Endometrium (tissue), 2 donors: ENCODE results near the gene ACER3.
"Not testable (repeated sequence)": the region's sequence is repeated elsewhere in the genome, so short reads cannot be mapped to it uniquely, and the experiment has no call there.

Experiments used
- FAIRE-seq: peaks from 2 replicates; lab custom pipeline; 2012; peaks lifted over from hg19 to GRCh38; lab: Jason Lieb, UNC
- donor health status: control.
- donor health status: control.

The ACER3 gene

DNA sequence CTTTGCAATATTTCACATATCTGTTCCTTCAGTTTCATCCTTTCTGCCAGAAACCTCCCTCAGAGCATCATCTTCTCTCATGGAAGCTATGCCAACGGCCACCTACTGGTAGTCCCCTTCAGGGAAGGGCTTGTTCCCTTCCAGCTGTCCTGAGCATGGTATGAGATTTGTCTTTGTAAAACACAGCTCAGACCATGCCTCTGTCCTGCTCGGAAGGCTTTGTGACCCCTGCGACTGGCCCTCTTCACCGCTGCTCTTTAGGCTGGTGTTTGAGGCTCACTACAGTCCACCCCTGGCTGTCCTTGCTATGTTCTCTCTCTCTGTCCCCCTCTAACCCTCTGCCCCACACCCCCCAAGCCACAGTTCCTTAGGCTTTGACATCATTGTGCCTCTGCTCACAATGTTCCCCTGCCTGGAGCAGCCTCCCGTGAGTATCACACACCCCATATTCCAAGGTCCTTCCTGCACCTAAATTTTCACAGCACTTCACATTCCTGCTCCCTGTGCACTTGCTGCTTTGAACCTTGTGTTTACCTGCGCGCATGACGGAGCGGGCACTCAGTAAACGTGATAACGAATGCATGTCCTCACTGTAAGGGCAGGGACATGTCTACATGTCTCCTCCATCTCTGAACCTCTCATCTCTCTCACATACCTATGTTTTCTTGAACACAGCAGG is 24.0 kb upstream of the ACER3 start:
- no peak for FAIRE-seq

DNA sequence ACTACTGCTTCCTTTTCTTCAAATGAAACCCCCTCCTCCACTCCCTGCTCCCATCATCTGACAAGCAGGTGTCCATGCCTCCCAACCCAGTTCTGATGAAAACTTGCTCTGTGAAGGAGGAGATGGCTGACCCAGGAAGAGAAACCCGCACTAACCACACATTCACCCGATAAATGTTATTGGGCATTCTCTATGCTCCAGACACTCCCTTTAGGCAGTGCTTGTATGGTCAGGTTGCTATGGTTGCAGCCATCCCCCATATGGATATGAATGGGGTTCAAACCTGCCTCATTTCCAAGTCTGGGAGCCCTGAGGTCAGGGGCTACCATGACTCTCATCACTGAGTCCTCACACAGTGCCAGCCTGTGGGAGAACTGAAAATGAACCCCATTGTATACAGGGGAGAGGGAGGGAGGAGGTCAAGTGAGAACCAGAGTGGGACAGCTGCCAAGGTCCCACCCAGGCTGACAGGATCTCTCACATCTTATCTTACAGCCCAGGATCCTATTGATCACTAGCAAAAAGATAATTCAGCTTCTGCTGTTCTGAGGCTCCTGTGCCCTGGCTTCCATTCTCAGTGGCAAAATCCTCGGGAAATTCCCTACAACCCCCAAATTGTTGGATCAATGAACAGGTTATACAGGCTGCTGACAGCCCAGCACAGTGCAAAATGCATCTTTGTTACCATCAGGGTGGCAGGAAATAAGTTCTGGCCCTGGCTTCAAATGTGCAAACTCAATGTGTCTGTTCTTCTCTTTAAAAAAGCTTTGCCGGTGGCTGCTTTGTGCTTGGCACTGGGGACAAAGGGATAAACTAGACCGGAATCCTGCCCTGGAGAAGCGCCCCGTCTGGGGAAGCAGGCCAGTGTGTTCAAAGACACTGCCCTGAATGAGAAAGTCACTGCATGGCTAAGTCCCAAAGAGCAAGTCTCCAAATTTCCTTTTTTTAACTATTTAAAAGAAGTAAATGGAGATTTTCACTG is 22.7 kb upstream of the ACER3 start:
- FAIRE-seq: no peak

DNA sequence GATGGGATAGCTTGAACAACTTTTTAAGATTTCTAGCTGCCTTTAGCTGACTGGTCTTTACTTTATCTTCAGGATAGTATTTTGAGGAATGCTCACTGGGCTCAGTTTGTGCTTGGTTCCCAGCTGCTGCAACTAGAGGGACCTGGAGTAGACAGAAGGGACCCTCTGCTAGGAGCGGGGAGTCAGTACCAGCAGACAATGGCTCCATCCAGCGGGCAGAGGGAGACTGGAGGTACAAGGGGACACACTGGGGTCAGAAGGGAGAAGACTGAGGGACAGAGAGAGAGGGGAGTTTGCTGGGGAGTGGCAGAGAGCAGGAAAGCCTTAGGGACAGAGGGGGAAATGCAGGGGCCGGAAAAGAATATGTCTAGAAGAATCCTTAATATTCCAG is 22.0 kb upstream of the ACER3 start:
- no peak for FAIRE-seq

DNA sequence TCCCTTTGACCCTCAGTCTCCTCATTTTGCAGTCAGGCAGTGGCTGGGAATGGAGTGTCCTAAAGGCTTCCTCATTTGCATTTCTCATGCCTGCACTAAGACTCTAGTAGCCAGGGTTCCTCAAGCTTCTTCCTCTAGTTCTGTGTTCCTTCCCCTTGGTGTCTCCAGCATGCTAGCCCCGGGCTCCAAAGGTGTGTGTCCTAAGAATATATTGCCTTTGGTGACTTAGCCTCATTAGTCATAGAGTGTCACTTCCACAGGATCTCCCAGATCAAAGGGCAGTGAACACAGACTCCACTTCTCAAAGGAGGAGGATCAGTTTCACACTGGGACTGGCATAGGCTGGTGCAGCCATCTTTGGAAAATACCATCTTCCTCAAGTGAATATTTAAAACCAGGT is 21.4 kb upstream of the ACER3 start:
- FAIRE-seq: no peak

DNA sequence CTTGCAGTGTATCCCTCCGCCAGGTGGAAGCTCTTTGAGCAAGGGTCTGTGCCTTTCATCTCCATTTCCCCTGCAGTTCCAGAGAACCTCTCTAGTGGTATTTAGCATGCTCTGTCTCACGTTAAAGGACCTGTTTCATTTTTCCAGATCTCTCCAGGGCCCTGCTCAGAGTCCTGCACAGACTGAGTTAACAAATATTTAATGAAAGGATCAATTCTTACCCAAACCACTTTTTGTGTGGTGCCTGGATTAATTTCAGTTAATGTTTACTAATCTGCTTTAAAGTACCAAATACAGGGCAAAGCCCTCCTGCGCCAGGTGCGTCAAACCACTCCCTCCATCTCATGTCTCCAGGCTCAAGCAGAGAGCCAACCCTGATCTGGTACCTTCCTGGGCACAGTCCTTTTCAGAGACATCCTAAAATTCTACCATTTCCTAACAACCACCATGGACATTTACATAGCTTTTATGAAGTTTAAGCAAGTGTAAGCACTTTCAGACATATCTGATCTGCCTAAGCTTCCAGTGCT is 18.7 kb upstream of the ACER3 start:
- no peak for FAIRE-seq

DNA sequence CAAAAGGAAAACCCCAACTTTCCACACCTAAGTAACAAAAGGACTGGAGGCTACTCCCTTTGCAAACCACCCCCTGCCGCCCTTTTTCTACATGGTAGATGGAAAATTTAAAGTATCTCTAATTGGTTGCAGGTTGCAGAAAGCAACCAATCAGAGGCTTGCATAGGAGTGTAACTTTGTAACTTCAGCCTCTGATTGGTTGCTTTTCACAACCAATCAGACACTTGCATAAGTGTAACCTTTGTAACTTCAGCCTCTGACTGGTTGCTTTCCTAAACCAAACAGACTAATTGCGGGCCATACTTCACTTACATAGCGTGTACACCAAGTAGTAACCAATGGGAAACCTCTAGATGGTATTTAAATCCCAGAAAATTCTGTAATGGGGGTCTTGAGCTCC is 16.8 kb upstream of the ACER3 start:
- no peak for FAIRE-seq

DNA sequence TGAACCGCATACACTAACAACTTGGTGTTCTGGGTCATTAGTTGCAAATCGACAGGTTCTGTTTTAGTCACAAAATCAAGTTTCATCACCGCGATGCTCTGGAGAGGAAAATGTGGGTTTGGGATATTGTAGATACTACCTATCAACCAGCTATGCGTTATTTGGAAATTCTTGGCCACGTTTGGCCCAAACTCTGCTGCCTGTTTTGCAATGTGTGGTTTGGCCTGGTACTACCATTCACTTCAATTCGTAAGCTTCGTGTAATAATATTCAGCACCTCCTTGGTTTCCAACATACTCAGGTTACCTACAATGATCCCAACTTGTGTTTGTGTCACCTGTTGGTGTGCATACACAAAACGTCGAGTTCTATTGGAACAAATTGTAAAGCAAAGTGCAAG is 16.2 kb upstream of the ACER3 start:
- no peak for FAIRE-seq

DNA sequence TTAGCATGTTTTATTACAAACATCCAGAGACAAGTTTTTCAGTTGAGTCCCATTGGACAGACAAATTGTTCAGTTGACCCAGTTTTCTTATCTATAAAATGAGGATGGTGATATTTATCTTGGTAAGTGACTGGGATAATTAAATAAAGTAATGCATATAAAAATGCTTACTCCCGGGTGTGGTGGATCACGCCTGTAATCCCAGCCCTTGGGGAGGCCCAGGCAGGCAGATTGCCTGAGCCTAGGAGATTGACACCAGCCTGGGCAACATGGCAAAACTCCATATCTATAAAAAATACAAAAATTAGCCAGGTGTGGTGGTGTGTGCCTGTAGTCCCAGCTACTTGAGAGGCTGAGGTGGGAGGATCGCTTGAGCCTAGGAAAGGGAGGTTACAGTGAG is 15.6 kb upstream of the ACER3 start:
- FAIRE-seq: no peak

DNA sequence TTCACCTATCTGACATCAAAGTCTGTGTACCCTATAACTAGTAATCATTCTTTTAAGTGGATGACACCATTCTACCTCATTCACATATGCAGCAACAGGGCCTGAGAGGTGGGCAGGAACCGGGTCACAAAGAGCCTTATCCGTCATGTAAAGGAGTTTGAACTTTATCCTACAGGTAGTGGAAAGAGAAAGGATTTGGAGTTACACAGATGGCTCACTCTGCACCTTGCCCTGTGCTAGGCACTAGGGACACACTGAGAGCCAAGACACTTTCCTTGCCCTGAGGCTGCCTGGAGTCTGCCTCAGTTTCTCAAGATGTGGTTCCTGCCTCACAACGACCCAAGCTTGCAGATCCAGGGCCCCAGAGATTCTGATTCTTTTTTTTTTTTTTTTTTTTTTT is 14.3 kb upstream of the ACER3 start:
- no peak for FAIRE-seq

DNA sequence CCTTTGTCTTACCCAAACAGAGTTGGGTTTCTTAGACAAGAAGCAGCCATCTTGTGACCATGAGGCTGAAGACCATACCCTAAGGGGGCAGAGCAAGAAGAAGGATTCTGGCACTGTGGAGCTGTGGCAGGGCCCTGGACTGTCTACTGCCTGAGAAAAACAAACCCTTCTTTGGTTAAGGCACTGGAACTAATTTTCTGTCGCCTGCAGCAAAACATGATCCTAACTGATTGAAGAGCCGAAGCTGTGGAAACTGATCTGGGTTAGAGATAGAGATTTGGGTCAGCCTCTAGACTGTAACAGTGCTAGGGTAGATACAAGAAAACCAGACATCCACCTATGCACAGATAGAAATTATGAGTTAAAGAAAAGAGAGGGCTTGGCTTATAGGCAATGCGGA is 11.3 kb upstream of the ACER3 start:
- no peak for FAIRE-seq

DNA sequence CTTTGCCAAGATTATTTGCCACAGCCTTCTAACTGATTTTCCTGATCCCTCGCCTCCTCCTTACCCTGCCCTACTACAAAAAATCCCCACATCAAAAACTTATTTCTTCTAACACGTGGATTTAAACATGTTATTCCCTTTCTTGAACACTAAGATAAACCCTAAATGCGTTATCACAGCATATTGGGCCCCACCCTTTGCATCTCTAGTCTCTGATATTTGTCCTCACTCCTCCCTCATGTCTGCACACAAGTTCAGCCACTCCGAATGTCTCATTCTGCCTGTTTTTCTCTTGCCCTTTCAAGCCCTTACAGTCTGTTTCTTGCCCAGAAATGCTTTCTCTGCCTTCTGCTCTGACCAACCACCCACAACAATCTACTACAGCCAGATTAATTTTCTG is 10.6 kb upstream of the ACER3 start:
- FAIRE-seq: no peak

DNA sequence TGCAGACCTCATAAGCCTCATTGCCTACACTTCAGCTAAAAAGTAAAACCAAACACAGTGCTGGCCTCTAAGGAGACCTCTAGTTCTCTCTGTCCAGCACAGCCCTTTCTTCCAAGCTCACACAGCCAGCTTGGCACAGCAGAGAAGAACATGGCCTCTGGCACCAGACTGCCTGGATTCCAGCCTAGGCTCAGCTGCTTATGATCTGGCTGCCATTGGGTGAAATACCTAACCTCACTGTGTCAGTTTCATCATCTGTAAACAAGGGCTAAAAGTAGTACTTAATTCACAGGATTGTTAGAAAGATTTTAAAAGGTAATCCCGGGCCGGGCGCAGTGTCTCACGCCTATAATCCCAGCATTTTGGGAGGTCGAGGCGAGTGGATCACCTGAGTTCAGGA is 9.9 kb upstream of the ACER3 start:
- FAIRE-seq: no peak

DNA sequence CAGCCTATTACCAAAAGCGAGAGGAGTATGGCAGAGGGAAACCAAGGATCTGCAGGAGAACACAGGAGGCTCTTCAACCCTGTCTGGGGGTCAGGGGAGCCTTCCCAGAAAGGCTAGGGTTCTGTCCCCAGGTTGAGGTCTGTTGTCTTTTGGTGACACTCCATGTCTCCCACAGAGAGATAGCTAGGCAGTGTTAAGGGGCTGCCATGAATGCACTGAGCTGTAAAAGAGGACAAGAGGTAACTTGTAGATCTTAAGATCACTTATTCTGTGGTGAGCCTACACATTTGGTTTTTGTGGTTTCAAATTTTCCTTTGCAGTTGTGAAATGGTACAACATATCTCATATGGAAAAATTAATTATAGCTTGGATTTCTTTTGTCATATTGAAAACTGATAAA is 6.0 kb upstream of the ACER3 start:
- no peak for FAIRE-seq

DNA sequence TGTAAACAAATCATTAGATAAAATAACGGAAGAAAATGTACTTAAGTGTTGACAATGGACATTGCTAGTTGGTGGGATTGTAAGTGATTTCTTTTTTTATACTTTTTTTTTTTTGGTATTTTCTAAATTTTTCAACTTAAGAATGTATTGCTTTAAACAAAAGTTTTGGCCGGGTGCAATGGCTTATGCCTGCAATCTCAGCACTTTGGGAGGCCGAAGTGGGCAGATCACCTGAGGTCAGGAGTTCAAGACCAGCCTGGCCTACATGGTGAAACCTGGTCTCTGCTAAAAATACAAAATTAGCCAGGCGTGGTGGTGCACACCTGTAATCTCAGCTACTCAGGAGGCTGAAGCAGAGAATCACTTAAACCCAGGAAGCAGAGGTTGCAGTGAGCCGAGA is 5.0 kb upstream of the ACER3 start:
- FAIRE-seq: not testable (repeated sequence)

DNA sequence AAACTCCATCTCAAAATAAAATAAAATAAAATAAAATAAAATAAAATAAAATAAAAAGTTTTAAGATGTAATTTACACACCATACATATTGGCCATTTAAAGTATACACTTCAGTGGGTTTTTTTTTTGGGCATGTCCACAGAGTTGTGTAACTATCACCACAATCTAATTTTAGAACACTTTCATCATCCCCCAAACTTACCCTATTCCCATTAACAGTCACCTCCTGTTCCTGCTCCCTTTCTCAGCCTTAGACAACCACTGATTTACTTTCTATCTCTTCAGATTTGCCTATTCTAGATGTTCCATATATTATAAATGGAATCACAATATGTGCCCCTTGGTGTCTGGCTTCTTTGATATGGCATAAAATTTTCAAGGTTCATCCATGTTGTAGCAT is 4.6 kb upstream of the ACER3 start:
- no peak for FAIRE-seq

DNA sequence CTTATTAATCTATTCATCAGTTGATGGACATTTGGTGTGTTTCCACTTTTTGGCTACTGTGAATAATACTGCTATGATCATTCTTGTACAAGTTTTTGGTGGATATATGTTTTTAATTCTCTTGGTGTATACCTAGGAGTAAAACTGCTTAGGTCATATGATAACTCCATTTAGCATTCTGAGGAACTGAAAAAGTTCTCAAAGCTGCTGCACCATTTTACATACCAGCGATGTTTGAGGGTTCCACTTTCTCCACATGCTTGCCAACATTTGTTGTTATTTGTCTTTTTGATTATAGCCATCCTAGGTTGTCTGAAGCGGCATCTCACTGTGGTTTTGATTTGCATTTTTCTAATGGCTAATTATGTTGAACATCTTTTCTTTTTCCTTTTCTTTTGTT is 4.1 kb upstream of the ACER3 start:
- no peak for FAIRE-seq

DNA sequence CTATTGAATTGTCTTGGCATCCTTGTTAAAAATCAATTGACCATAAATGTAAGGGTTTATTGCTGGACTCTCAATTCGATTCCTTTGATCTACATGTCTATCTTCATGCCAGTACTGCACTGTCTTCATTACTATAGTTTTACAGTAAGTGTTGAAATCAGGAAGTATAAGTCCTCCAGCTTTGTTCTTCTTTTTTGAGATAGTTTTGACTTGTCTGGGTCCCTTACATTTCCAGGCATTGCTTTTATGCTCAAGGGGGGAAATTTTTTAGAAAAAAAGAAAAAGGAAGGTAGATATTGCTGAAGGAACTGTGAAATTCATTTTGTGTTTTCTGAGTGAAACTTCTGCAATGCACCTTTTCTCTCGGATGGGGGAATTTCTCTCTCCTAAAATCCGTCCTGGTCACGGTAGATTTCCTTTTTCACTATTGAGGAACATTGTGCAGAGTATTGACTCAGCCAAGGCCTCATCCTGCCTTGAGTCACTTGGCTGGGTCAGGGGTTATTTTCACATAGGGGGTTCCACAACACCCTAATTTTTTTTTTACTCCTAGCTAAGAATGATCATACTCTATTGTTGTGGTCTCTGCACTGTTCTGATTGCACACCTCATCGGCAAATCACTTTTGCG is 2.8 kb upstream of the ACER3 start:
- no peak for FAIRE-seq

DNA sequence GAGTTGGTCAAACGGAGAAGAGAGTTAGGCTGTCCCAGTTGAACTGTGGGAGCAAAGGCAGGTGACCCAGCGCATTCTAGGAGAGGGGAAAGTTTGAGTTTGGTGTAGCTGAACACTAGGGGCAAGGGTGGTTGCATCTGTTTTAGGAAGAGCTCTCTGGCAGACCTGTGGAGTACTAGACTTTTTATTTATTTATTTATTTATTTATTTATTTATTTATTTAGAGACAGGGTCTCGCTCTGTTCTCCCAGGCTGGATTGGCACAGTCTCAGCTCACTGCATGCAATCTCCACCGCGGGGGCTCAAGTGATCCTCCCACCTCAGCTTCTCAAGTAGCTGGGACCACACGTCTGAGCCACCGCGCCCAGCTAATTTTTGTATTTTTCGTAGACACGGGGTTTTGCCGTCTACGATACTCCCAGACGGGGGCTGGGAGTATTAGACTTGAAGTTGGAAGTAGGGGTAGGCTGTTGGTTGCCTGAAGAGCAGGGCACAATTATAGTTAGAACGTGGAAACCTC is 950 bp upstream of the ACER3 start:
- FAIRE-seq: no peak

DNA sequence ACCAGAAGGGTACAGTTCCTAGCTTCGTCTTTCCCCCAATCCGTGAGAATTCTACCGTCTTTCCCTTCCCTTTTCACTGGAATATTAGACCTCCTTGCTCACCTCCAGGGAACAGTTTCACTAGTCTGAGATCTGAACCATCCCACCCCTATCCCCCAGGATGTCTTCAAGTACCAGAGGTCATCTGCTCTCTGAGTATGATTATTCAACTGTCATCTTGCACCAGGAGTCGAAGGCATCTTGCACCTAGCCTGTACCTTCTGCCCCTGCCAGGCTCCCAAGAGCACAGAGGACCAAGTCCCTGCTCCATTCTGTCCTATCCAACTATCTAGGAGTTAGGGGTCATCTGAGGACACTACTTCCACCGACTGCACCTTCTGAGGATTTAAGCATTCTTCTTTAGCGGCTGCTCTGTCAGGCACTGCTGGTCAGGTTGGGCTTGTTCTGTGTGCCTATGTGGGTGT is 804 bp downstream of the ACER3 start:
- no peak for FAIRE-seq

DNA sequence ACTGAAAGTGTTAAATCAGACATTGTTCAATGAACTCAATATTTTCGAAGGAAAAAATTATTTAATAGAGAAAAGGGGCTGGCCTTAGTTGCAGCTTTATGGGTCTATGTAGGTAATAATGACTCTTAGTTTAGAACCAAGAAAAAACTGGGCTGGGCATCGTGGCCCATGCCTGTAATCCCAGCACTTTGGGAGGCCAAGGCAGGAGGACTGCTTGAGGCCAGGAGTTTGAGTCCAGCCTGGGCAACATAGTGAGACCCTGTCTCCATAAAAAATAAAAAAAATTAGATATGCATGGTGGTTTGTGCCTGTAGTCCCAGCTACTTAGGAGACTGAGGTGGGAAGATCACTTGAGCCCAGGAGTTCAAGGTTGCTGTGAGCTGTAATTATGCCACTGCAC is 2.1 kb downstream of the ACER3 start:
- FAIRE-seq: not testable (repeated sequence)

DNA sequence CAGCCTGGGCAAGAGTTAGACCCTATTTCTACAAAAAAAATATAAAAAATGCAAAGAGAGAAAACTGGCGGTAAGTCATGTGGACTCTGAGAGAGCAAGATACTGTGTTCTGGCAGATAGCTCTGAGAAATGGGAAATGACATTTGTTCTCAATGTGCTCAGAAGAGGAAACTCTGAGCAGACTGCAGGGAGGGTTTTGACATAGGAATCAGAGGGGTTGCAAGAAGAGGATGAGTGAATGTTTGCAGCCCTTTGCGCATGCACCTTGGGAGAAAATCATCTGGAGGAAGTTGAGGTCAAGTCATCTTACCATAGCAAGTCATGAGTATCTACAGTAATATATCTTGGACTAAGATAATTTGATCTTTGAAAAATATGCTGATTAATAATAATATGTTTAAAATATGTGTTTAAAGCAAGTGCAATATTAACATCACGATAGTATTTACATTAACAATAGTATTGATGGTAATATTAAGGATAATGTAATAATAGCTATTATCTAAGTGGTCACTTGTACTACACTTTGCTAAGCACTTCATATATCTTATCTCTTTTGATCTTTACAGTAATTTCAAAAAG is 2.6 kb downstream of the ACER3 start:
- no peak for FAIRE-seq
